Measurements from ENCODE around the gene RYR3. TPM values are rescaled to one million over a fixed set of nuclear protein-coding genes. Genes with fewer than 3 reads are reported as not detected.

Gene RYR3
- total RNA-seq, 1 experiment from 2014 or later, result not detected

- Histone ChIP-seq H3K9me2 (replicated peaks; ENCODE audit: low read length) (no peaks in the 10 kb centered on the region), H2AFZ (ENCODE audit: low read length) (no peak overlapping the region), H3K4me1 (ENCODE audit: insufficient read depth, low read length) (0 out of 2 replicates have a peak, but pooled peaks cover 11% of the 10 kb centered on the region), H3K27ac (ENCODE audit: low read length) (no peak overlapping the region), H3K9ac (ENCODE audit: low read length) (no peak overlapping the region), H3K4me3 (ENCODE audit: low read length) (no peak overlapping the region), H3K36me3 (ENCODE audit: low read depth, low read length) (no peaks in the 10 kb centered on the region), H3K79me2 (ENCODE audit: low read length) (no peaks in the 10 kb centered on the region), H3K27me3 (ENCODE audit: low read length) (peaks cover 13% of the 10 kb centered on the region; the same call in 1 of the 2 replicates), H3K9me3 (ENCODE audit: low read length) (no peaks in the 10 kb centered on the region), H3F3A (ENCODE audit: low read length, unreplicated experiment) (no peaks in the 10 kb centered on the region), H3K4me2 (ENCODE audit: low read length) (0 out of 2 replicates have a peak overlapping the region, but pooled peaks have one; percentile 81), H4K20me1 (ENCODE audit: low read length) (no peaks in the 10 kb centered on the region)
- BruUV-seq (replicated peaks), result no TSS peak
- DNase-seq (peak; percentile 82), ATAC-seq (peak; percentile 79)
- TF ChIP-seq EZH2 (IDR thresholded peaks at IDR 0.05; ENCODE audit: low read length, unreplicated experiment), result no peak
- peak; percentile 95 for TF ChIP-seq CTCF (conservative IDR thresholded peaks at IDR 0.05; ENCODE audit: low read depth, low read length)
- intact Hi-C loops (cut with micrococcal nuclease), result loop anchor here (1.0 to 2.0 kb wide), 5 partner anchors 50 to 436 kb away; no protein-coding TSS in a partner anchor
- POLR2A ChIA-PET (ENCODE audit: unreplicated experiment), result no interaction called here
- CTCF ChIA-PET, result interaction anchor here (0.6 to 2.2 kb wide), 12 partner anchors 10 to 445 kb away, joined by 3 to 47 read pairs (median 4); no protein-coding TSS in a partner anchor
Measured at GRCh38 chr15:33292717-33293307, 18.0 kb upstream of the RYR3 start.

- intact Hi-C loops (cut with micrococcal nuclease), result loop anchor here (1.0 to 2.0 kb wide), 4 partner anchors 51 to 435 kb away; no protein-coding TSS in a partner anchor
- H3K4me3 ChIP-seq (ENCODE audit: low read length), result peak overlapping the region; percentile 60
- DNase-seq (peak; percentile 53), ATAC-seq (peak; percentile 64)
- H3K9ac ChIP-seq (ENCODE audit: low read length), result no peak overlapping the region
- H2AFZ ChIP-seq (ENCODE audit: low read length), result peak overlapping the region; percentile 60
- POLR2A ChIA-PET (ENCODE audit: unreplicated experiment), result interaction anchor here (0.5 kb wide), 1 partner anchor 268 kb away, joined by 3 read pairs; no protein-coding TSS in a partner anchor
- H3K27me3 ChIP-seq (ENCODE audit: low read length), result peaks cover 13% of the 10 kb centered on the region; the same call in 1 of the 2 replicates
- no peaks in the 10 kb centered on the region for H3K9me2 ChIP-seq (replicated peaks; ENCODE audit: low read length)
- no peaks in the 10 kb centered on the region for H3K79me2 ChIP-seq (ENCODE audit: low read length)
- H3K4me1 ChIP-seq (ENCODE audit: insufficient read depth, low read length), result 0 out of 2 replicates have a peak, but pooled peaks cover 16% of the 10 kb centered on the region
- H4K20me1 ChIP-seq (ENCODE audit: low read length), result no peaks in the 10 kb centered on the region
- CTCF ChIA-PET, result interaction anchor here (2.2 kb wide), 1 partner anchor 407 kb away, joined by 47 read pairs; no protein-coding TSS in a partner anchor
- no peaks in the 10 kb centered on the region for H3K9me3 ChIP-seq (ENCODE audit: low read length)
- no TSS peak for BruUV-seq (replicated peaks)
- peak overlapping the region; percentile 81 for H3K4me2 ChIP-seq (ENCODE audit: low read length)
- no peak overlapping the region for H3K27ac ChIP-seq (ENCODE audit: low read length)
- TF ChIP-seq EZH2 (IDR thresholded peaks at IDR 0.05; ENCODE audit: low read length, unreplicated experiment), result no peak
- TF ChIP-seq EZH2phosphoT487 (IDR thresholded peaks at IDR 0.05; ENCODE audit: borderline replicate concordance, low read length), result no peak
- no peak for TF ChIP-seq CTCF (conservative IDR thresholded peaks at IDR 0.05; ENCODE audit: low read depth, low read length)
- no peaks in the 10 kb centered on the region for H3F3A ChIP-seq (ENCODE audit: low read length, unreplicated experiment)
- H3K36me3 ChIP-seq (ENCODE audit: low read depth, low read length), result no peaks in the 10 kb centered on the region
Measured at GRCh38 chr15:33293713-33294334, 16.9 kb upstream of the RYR3 start.
